Measurements from ENCODE around the gene MYH11.
"Not testable (repeated sequence)": the region's sequence is repeated elsewhere in the genome, so short reads cannot be mapped to it uniquely, and the experiment has no call there.

Gene MYH11

GRCh38 chr16:15691046-15691445 is 165.8 kb downstream of the MYH11 start:
- FAIRE-seq (no peak), DNase-seq (ENCODE audit: insufficient read length, low spot score) (no peak)
- TF ChIP-seq POU2F2 (IDR thresholded peaks at IDR 0.05; ENCODE audit: low read depth, low read length): no peak
- no peak for TF ChIP-seq PAX5 (IDR thresholded peaks at IDR 0.05; ENCODE audit: insufficient read depth, low read length, severe bottlenecking)
- TF ChIP-seq SPI1 (IDR thresholded peaks at IDR 0.05; ENCODE audit: low read depth, low read length): no peak
- TF ChIP-seq TAF1 (IDR thresholded peaks at IDR 0.05; ENCODE audit: low read depth, low read length): no peak
- no peak for TF ChIP-seq POLR2AphosphoS5 (IDR thresholded peaks at IDR 0.05; ENCODE audit: low read depth, low read length)

GRCh38 chr16:15690296-15690695 is 166.5 kb downstream of the MYH11 start:
- no peak for FAIRE-seq
- DNase-seq (ENCODE audit: insufficient read length, low spot score): no peak
- TF ChIP-seq POU2F2 (IDR thresholded peaks at IDR 0.05; ENCODE audit: low read depth, low read length): no peak
- no peak for TF ChIP-seq POLR2AphosphoS5 (IDR thresholded peaks at IDR 0.05; ENCODE audit: low read depth, low read length)
- no peak for TF ChIP-seq PAX5 (IDR thresholded peaks at IDR 0.05; ENCODE audit: insufficient read depth, low read length, severe bottlenecking)
- TF ChIP-seq TAF1 (IDR thresholded peaks at IDR 0.05; ENCODE audit: low read depth, low read length): no peak
- no peak for TF ChIP-seq POLR2A (IDR thresholded peaks at IDR 0.05; ENCODE audit: low read depth, low read length)
- no peak for TF ChIP-seq SPI1 (IDR thresholded peaks at IDR 0.05; ENCODE audit: low read depth, low read length)

GRCh38 chr16:15689290-15689689 is 167.5 kb downstream of the MYH11 start:
- no peak for DNase-seq (ENCODE audit: insufficient read length, low spot score)

GRCh38 chr16:15686287-15686686 is 170.5 kb downstream of the MYH11 start:
- FAIRE-seq (no peak), DNase-seq (ENCODE audit: insufficient read length, low spot score) (no peak)
- no peak for TF ChIP-seq TAF1 (IDR thresholded peaks at IDR 0.05; ENCODE audit: low read depth, low read length)
- TF ChIP-seq SPI1 (IDR thresholded peaks at IDR 0.05; ENCODE audit: low read depth, low read length): no peak
- no peak for TF ChIP-seq POU2F2 (IDR thresholded peaks at IDR 0.05; ENCODE audit: low read depth, low read length)
- no peak for TF ChIP-seq POLR2A (IDR thresholded peaks at IDR 0.05; ENCODE audit: low read depth, low read length)
- TF ChIP-seq PAX5 (IDR thresholded peaks at IDR 0.05; ENCODE audit: insufficient read depth, low read length, severe bottlenecking): no peak
- TF ChIP-seq POLR2AphosphoS5 (IDR thresholded peaks at IDR 0.05; ENCODE audit: low read depth, low read length): no peak

More at GRCh38 chr16:15689290-15689689, 167.5 kb downstream of the MYH11 start:
- TF ChIP-seq SPI1 (IDR thresholded peaks at IDR 0.05; ENCODE audit: low read depth, low read length): no peak
- TF ChIP-seq POLR2A (IDR thresholded peaks at IDR 0.05; ENCODE audit: low read depth, low read length): no peak
- no peak for TF ChIP-seq TAF1 (IDR thresholded peaks at IDR 0.05; ENCODE audit: low read depth, low read length)
- TF ChIP-seq POU2F2 (IDR thresholded peaks at IDR 0.05; ENCODE audit: low read depth, low read length): no peak
- no peak for TF ChIP-seq PAX5 (IDR thresholded peaks at IDR 0.05; ENCODE audit: insufficient read depth, low read length, severe bottlenecking)
- TF ChIP-seq POLR2AphosphoS5 (IDR thresholded peaks at IDR 0.05; ENCODE audit: low read depth, low read length): no peak
- FAIRE-seq: no peak

- TF ChIP-seq TAF1 (IDR thresholded peaks at IDR 0.05; ENCODE audit: low read depth, low read length) (no peak), POLR2A (IDR thresholded peaks at IDR 0.05; ENCODE audit: low read depth, low read length) (no peak)
- no peak for DNase-seq (ENCODE audit: insufficient read length, low spot score)
- FAIRE-seq: no peak
Measured at GRCh38 chr16:15682105-15682570, 174.7 kb downstream of the MYH11 start.

- TF ChIP-seq TAF1 (IDR thresholded peaks at IDR 0.05; ENCODE audit: low read depth, low read length) (no peak), PAX5 (IDR thresholded peaks at IDR 0.05; ENCODE audit: insufficient read depth, low read length, severe bottlenecking) (no peak), SPI1 (IDR thresholded peaks at IDR 0.05; ENCODE audit: low read depth, low read length) (no peak), POLR2A (IDR thresholded peaks at IDR 0.05; ENCODE audit: low read depth, low read length) (no peak), POLR2AphosphoS5 (IDR thresholded peaks at IDR 0.05; ENCODE audit: low read depth, low read length) (no peak), POU2F2 (IDR thresholded peaks at IDR 0.05; ENCODE audit: low read depth, low read length) (no peak)
- DNase-seq (ENCODE audit: insufficient read length, low spot score) (no peak), FAIRE-seq (no peak)
Measured at GRCh38 chr16:15677447-15677846, 179.4 kb downstream of the MYH11 start.

- DNase-seq (ENCODE audit: insufficient read length, low spot score) (no peak), FAIRE-seq (no peak)
- TF ChIP-seq PAX5 (IDR thresholded peaks at IDR 0.05; ENCODE audit: insufficient read depth, low read length, severe bottlenecking) (no peak), POLR2A (IDR thresholded peaks at IDR 0.05; ENCODE audit: low read depth, low read length) (no peak), POU2F2 (IDR thresholded peaks at IDR 0.05; ENCODE audit: low read depth, low read length) (no peak), TAF1 (IDR thresholded peaks at IDR 0.05; ENCODE audit: low read depth, low read length) (no peak), POLR2AphosphoS5 (IDR thresholded peaks at IDR 0.05; ENCODE audit: low read depth, low read length) (no peak), SPI1 (IDR thresholded peaks at IDR 0.05; ENCODE audit: low read depth, low read length) (no peak)
Measured at GRCh38 chr16:15676506-15676905, 180.3 kb downstream of the MYH11 start.

GRCh38 chr16:15674571-15674970 is 182.3 kb downstream of the MYH11 start:
- FAIRE-seq (no peak), DNase-seq (ENCODE audit: insufficient read length, low spot score) (no peak)
- TF ChIP-seq POU2F2 (IDR thresholded peaks at IDR 0.05; ENCODE audit: low read depth, low read length) (no peak), POLR2A (IDR thresholded peaks at IDR 0.05; ENCODE audit: low read depth, low read length) (no peak)

GRCh38 chr16:15672514-15673167 is 184.2 kb downstream of the MYH11 start:
- DNase-seq (ENCODE audit: insufficient read length, low spot score) (no peak), FAIRE-seq (no peak)
- TF ChIP-seq PAX5 (IDR thresholded peaks at IDR 0.05; ENCODE audit: insufficient read depth, low read length, severe bottlenecking) (no peak), SPI1 (IDR thresholded peaks at IDR 0.05; ENCODE audit: low read depth, low read length) (no peak), TAF1 (IDR thresholded peaks at IDR 0.05; ENCODE audit: low read depth, low read length) (no peak), POLR2AphosphoS5 (IDR thresholded peaks at IDR 0.05; ENCODE audit: low read depth, low read length) (no peak), POU2F2 (IDR thresholded peaks at IDR 0.05; ENCODE audit: low read depth, low read length) (no peak), POLR2A (IDR thresholded peaks at IDR 0.05; ENCODE audit: low read depth, low read length) (0 out of 2 replicates have a peak, but pooled peaks have one; percentile 20)

- FAIRE-seq; DNase-seq (ENCODE audit: insufficient read length, low spot score): not testable (repeated sequence)
Measured at GRCh38 chr16:15672127-15672513, 184.7 kb downstream of the MYH11 start.

Data from GM12891 (cell line).